SK-N-SH (cell line): ENCODE measurements around the gene PXDN. TPM values are rescaled to one million over a fixed set of nuclear protein-coding genes. Genes with fewer than 3 reads are reported as not detected.

Experiments
- CTCF ChIA-PET: fragments of 300-600, 350-600 bp; formaldehyde crosslinking; extraction: SDS; loops from one replicate; lab custom pipeline; 2021; lab: Yijun Ruan, JAX
- POLR2A ChIA-PET: fragments of 350-600 bp; sonication (Branson Sonifier 250); formaldehyde crosslinking; extraction: SDS; loops from one replicate; lab custom pipeline; 2020; ENCODE audit warnings: antibody characterized with exemption, inconsistent platforms; lab: Yijun Ruan, JAX
- DNase-seq: peaks from one replicate; pipeline ENCODE4 v3.0.0; 2012
- H2AFZ ChIP-seq: fragments of 200-600 bp; sonication (generic); 2 replicates; pipeline ENCODE4 v1.8.1; 2016; ENCODE audit warnings: antibody characterized with exemption, mild to moderate bottlenecking, low read depth
- H3F3A ChIP-seq: fragments of 200-600 bp; sonication (generic); replicated peaks from 2 replicates; pipeline ENCODE3; 2016; ENCODE audit warnings: antibody characterized with exemption, mild to moderate bottlenecking; ENCODE audit not compliant: insufficient read depth
- H3K27ac ChIP-seq, 2 experiments: fragments of 200-500 bp in 1 of 2; fragments of 200-600 bp in 1 of 2; sonication (Bioruptor generic) in 1 of 2; sonication (generic), shearing (Covaris generic) in 1 of 2; 2 replicates each; pipeline versions ENCODE4 v1.5.1 to v1.6.1; 2014 to 2016; ENCODE audit warnings: low read depth in 2 of 2, inconsistent platforms in 1 of 2, low read length in 1 of 2, mild to moderate bottlenecking in 1 of 2, mixed read lengths in 1 of 2
- H3K27me3 ChIP-seq: fragments of 200-600 bp; sonication (generic), shearing (Covaris generic); 2 replicates; pipeline ENCODE4 v1.6.1; 2016; ENCODE audit warnings: mixed run types; ENCODE audit not compliant: insufficient read depth
- H3K36me3 ChIP-seq, 2 experiments: fragments of 200-500 bp in 1 of 2; fragments of 200-600 bp in 1 of 2; sonication (Bioruptor generic) in 1 of 2; sonication (generic) in 1 of 2; replicated peaks in 1 of 2; 2 replicates each; pipeline versions ENCODE3 to v1.5.1; 2014 to 2016; ENCODE audit warnings: low read length in 1 of 2, mild to moderate bottlenecking in 1 of 2; ENCODE audit not compliant: insufficient read depth in 2 of 2, control insufficient read depth in 1 of 2
- H3K4me1 ChIP-seq, 2 experiments: fragments of 200-500 bp in 1 of 2; fragments of 200-600 bp in 1 of 2; sonication (Bioruptor generic) in 1 of 2; sonication (generic), shearing (Covaris generic) in 1 of 2; 2 replicates each; pipeline versions ENCODE4 v1.5.1 to v1.6.1; 2014 to 2016; ENCODE audit warnings: low read depth in 1 of 2, low read length in 1 of 2, mixed run types in 1 of 2; ENCODE audit not compliant: insufficient read depth in 2 of 2, control insufficient read depth in 1 of 2
- H3K4me2 ChIP-seq: fragments of 200-600 bp; sonication (generic), shearing (Covaris generic); 2 replicates; pipeline ENCODE4 v1.6.1; 2017; ENCODE audit warnings: mixed run types
- H3K4me3 ChIP-seq, 2 experiments: fragments of 200-500 bp in 1 of 2; fragments of 200-600 bp in 1 of 2; sonication (Bioruptor generic) in 1 of 2; sonication (generic), shearing (Covaris generic) in 1 of 2; 2 replicates each; pipeline versions ENCODE4 v1.5.1 to v1.8.1; 2014 to 2016; ENCODE audit warnings: low read depth in 2 of 2, inconsistent platforms in 1 of 2, low read length in 1 of 2, mild to moderate bottlenecking in 1 of 2, mixed read lengths in 1 of 2, moderate library complexity in 1 of 2
- H3K79me2 ChIP-seq: fragments of 200-600 bp; sonication (generic); 2 replicates; pipeline ENCODE4 v1.8.1; 2017; ENCODE audit warnings: mild to moderate bottlenecking; ENCODE audit not compliant: insufficient read depth
- H3K9ac ChIP-seq: fragments of 200-600 bp; sonication (generic); 2 replicates; pipeline ENCODE4 v1.6.1; 2017; ENCODE audit warnings: mixed run types
- H3K9me2 ChIP-seq: fragments of 200-600 bp; sonication (generic); 2 replicates; pipeline ENCODE4 v1.6.1; 2017; ENCODE audit warnings: mixed run types
- H3K9me3 ChIP-seq: fragments of 200-600 bp; sonication (generic); 2 replicates; pipeline ENCODE4 v1.6.1; 2017; ENCODE audit warnings: mixed run types, mild to moderate bottlenecking, moderate library complexity
- H4K20me1 ChIP-seq: fragments of 200-600 bp; sonication (generic); 2 replicates; pipeline ENCODE4 v1.6.1; 2017; ENCODE audit warnings: mild to moderate bottlenecking, mixed run types; ENCODE audit not compliant: insufficient read depth
- ELF1 ChIP-seq: IDR thresholded peaks from 2 replicates; pipeline ENCODE4 v1.4.0; 2012
- FOXJ3 ChIP-seq: sonication (generic); formaldehyde crosslinking; IDR thresholded peaks from 2 replicates; pipeline ENCODE4 v1.5.1; 2020; ENCODE audit warnings: mild to moderate bottlenecking, missing genetic modification reagents
- FOXM1 ChIP-seq: IDR thresholded peaks from 2 replicates; pipeline ENCODE4 v1.4.0; 2012; ENCODE audit warnings: low read depth, mild to moderate bottlenecking
- POLR2AphosphoS5 ChIP-seq: IDR thresholded peaks from 2 replicates; pipeline ENCODE4 v1.6.1; 2012; ENCODE audit warnings: low read depth, low read length
- RAD21 ChIP-seq: IDR thresholded peaks from 2 replicates; pipeline ENCODE4 v1.6.1; 2012; ENCODE audit warnings: mild to moderate bottlenecking, low read length
- RCOR1 ChIP-seq: fragments of 150-350 bp; IDR thresholded peaks from 2 replicates; pipeline ENCODE4 v1.6.1; 2017; ENCODE audit warnings: antibody characterized with exemption, low read length
- TEAD4 ChIP-seq: IDR thresholded peaks from 2 replicates; pipeline ENCODE4 v1.4.0; 2012; ENCODE audit warnings: mild to moderate bottlenecking, borderline replicate concordance; ENCODE audit not compliant: insufficient read depth
- WGBS: methylation state at CpG from one replicate; pipeline ENCODE4 v1.1.6; 2017; ENCODE audit warnings: low lambda C conversion rate; 5-methylcytosine and 5-hydroxymethylcytosine counted together
- polyA plus RNA-seq, 3 experiments: library from polyadenylated mRNA; depleted of rRNA; stranded (reverse); fragments of >200 nt; gene quantifications; 2 replicates each; pipeline ENCODE4 v1.2.3, GENCODE V29; 2012
- TF ChIP-seq, protein P1 (sequence below): fragments of 150-350 bp; IDR thresholded peaks from 2 replicates; pipeline ENCODE4 v1.6.1; 2016; ENCODE audit warnings: mild to moderate bottlenecking, low read depth, low read length
- TF ChIP-seq, protein P2 (sequence below): IDR thresholded peaks from 2 replicates; pipeline ENCODE4; 2012

PXDN gene
- polyA plus RNA-seq, 1 of the 3 experiments (the other 2 are of a cell fraction), result 146 TPM

DNA sequence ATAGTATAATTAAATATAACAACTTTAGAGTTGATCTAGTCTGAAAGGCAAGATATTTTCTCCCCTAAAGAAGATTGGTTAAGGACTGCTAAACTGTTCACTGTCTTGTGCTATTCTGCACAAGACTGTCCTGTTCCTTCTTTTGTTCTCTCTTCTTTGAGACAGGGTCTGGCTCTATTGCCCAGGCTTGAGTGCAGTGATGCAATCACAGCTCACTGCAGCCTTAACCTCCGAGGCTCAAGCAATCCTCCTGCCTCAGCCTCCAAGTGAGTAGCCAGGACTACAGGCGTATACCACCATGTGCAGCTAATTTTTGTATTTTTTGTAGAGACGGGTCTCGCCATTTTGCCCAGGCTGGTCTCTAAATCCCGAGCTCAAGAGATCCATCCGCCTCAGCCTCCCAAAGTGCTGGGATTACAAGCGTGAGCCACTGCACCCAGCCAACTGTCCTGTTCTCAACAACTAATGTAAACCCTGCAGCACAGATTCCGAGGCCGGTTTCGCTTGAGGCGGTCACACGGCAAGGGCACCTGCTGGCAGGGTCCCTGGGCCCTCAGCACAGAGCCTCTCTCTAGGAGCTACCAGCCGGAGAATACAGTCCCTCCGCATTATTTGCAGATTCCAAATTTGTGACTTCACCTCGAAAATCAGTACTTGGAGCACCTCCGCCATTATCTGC lies 16.4 kb downstream of the PXDN start:
- no peak for TF ChIP-seq FOXM1
- Histone ChIP-seq H3K79me2 (peaks cover 89% of the 10 kb centered on the region), H3K4me1 (peaks cover 47 to 59% of the 10 kb centered on the region in 2 experiments), H4K20me1 (no peaks in the 10 kb centered on the region), H3K27me3 (no peaks in the 10 kb centered on the region), H3F3A (peaks cover 40% of the 10 kb centered on the region), H3K4me3 (no peak overlapping the region), H3K9me2 (no peaks in the 10 kb centered on the region), H2AFZ (no peak overlapping the region), H3K4me2 (peak overlapping the region; percentile 78; the same call in 1 of the 2 replicates), H3K9me3 (no peaks in the 10 kb centered on the region), H3K27ac (peak overlapping the region; percentile 98 to 100; a peak in 3 of 4 replicates), H3K36me3 (peaks cover 2 to 4% of the 10 kb centered on the region in 2 experiments), H3K9ac (no peak overlapping the region)
- ChIA-PET CTCF (interaction anchor here (0.7 to 2.4 kb wide), 10 partner anchors 10 to 137 kb away, joined by 3 to 9 read pairs (median 5); no protein-coding TSS in a partner anchor), POLR2A (interaction anchor here (0.5 to 1.3 kb wide), 3 partner anchors 11 to 16 kb away, joined by 3 to 6 read pairs (median 3); no protein-coding TSS in a partner anchor)
- no peak for DNase-seq
- 94% methylated on average over 15 of the region's 16 CpGs for WGBS

DNA sequence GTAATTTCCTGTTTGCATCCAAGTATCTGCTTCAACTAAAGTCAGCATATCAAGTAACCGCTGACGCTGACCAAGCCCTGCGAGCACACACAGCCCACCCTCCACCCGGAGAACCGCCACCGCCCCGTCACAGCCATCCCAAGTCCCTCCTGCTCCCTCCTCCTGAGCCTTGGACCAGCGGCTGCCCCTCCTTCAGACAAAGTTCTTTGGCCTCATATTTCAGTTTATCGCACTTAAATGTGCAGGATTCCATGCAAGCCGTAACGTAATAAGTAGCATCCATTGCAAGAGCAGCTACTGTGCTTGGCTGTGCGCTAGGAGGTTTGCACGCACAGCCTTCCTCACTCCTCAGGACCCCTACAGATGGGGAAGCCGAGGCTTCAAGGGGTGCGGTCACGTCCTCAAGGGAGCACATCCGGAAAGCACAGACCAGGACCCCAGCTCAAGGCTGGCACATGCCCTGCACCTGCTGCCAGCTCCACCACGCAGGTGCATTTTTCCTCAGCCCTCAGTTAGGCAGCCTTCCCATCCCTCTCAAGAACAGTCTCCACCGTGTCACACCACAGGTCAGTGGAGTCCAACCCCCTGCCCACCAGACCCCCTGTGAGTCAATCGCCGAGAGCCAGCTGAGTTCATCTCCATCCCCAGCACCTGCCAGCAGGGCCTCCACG lies 17.1 kb downstream of the PXDN start:
- H3K27me3 ChIP-seq, result no peaks in the 10 kb centered on the region
- no peak overlapping the region for H3K4me2 ChIP-seq
- 91% methylated on average over 22 of the region's 22 CpGs for WGBS
- H2AFZ ChIP-seq, result no peak overlapping the region
- no peak overlapping the region for H3K9ac ChIP-seq
- no peak for DNase-seq
- no peaks in the 10 kb centered on the region for H3K9me2 ChIP-seq
- peaks cover 47 to 56% of the 10 kb centered on the region in 2 experiments for H3K4me1 ChIP-seq
- peak overlapping the region in 1 of 2 experiments; percentile 3; a peak in 1 of 4 replicates for H3K27ac ChIP-seq
- POLR2A ChIA-PET, result no interaction called here
- TF ChIP-seq, protein P1, sequence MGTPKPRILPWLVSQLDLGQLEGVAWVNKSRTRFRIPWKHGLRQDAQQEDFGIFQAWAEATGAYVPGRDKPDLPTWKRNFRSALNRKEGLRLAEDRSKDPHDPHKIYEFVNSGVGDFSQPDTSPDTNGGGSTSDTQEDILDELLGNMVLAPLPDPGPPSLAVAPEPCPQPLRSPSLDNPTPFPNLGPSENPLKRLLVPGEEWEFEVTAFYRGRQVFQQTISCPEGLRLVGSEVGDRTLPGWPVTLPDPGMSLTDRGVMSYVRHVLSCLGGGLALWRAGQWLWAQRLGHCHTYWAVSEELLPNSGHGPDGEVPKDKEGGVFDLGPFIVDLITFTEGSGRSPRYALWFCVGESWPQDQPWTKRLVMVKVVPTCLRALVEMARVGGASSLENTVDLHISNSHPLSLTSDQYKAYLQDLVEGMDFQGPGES, result no peak
- no peak for TF ChIP-seq RCOR1
- TF ChIP-seq RAD21, result no peak
- TF ChIP-seq POLR2AphosphoS5, result no peak
- TF ChIP-seq ELF1, result no peak
- TF ChIP-seq FOXJ3 (CRISPR knock-in tag), result no peak
- TF ChIP-seq TEAD4, result no peak
- TF ChIP-seq, protein P2, sequence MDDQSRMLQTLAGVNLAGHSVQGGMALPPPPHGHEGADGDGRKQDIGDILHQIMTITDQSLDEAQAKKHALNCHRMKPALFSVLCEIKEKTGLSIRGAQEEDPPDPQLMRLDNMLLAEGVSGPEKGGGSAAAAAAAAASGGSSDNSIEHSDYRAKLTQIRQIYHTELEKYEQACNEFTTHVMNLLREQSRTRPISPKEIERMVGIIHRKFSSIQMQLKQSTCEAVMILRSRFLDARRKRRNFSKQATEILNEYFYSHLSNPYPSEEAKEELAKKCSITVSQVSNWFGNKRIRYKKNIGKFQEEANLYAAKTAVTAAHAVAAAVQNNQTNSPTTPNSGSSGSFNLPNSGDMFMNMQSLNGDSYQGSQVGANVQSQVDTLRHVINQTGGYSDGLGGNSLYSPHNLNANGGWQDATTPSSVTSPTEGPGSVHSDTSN, result no peak
- no peak overlapping the region for H3K4me3 ChIP-seq
- CTCF ChIA-PET, result interaction anchor here (0.7 to 2.4 kb wide), 5 partner anchors 9 to 136 kb away, joined by 3 to 9 read pairs (median 7); no protein-coding TSS in a partner anchor
- H3F3A ChIP-seq, result peaks cover 40% of the 10 kb centered on the region
- H3K36me3 ChIP-seq, result peaks cover 0 to 2% of the 10 kb centered on the region in 2 experiments
- H4K20me1 ChIP-seq, result no peaks in the 10 kb centered on the region
- H3K79me2 ChIP-seq, result peaks cover 89% of the 10 kb centered on the region
- no peaks in the 10 kb centered on the region for H3K9me3 ChIP-seq
